CD4-positive, alpha-beta memory T cell (primary cell): ENCODE data around the gene RNF213. TPM values are rescaled to one million over a fixed set of nuclear protein-coding genes. Genes with fewer than 3 reads are reported as not detected.

Source experiments
- CTCF ChIA-PET: fragments of 350-600 bp; sonication (Branson Sonifier 250); formaldehyde crosslinking; loops from one replicate; lab custom pipeline; 2021; ENCODE audit warnings: inconsistent platforms; ENCODE audit not compliant: partially characterized antibody; lab: Charles Lee
- POLR2A ChIA-PET: fragments of 350-600 bp; sonication (Branson Sonifier 250); formaldehyde crosslinking; loops from one replicate; lab custom pipeline; 2021; ENCODE audit not compliant: partially characterized antibody; lab: Charles Lee
- DNase-seq, 5 donors: peaks; one replicate each; pipeline versions ENCODE4 v3.0.0 to v3.0.0-alpha.2; 2020 to 2022; ENCODE audit warnings: mixed read lengths in 1 of 5
- H3K27ac ChIP-seq: one replicate; pipeline ENCODE4 v1.7.0; 2013; ENCODE audit warnings: low read depth, low read length
- H3K27me3 ChIP-seq: 2 replicates; pipeline ENCODE4 v1.7.0; 2013; ENCODE audit warnings: mild to moderate bottlenecking, low read length, moderate library complexity; ENCODE audit not compliant: insufficient read depth
- H3K36me3 ChIP-seq: 2 replicates; pipeline ENCODE4 v1.7.0; 2013; ENCODE audit warnings: mild to moderate bottlenecking, low read length, moderate library complexity; ENCODE audit not compliant: insufficient read depth
- H3K4me1 ChIP-seq: 2 replicates; pipeline ENCODE4 v1.7.0; 2013; ENCODE audit warnings: mild to moderate bottlenecking, low read length, moderate library complexity; ENCODE audit not compliant: insufficient read depth
- H3K4me3 ChIP-seq, 2 donors: one replicate each; pipeline ENCODE4 v1.7.0; 2013; ENCODE audit warnings: low read length in 2 of 2, mild to moderate bottlenecking in 1 of 2
- H3K9me3 ChIP-seq, 2 donors: one replicate each; pipeline ENCODE4 v1.7.0; 2013; ENCODE audit warnings: low read length in 2 of 2, control low read depth in 1 of 2; ENCODE audit not compliant: control insufficient read depth in 1 of 2
- H3K27ac Mint-ChIP-seq, 7 donors: one replicate each; pipeline ENCODE4 v1.8.0; 2020 to 2021; ENCODE audit warnings: mixed read lengths in 7 of 7, mild to moderate bottlenecking in 6 of 7, inconsistent platforms in 3 of 7, moderate library complexity in 3 of 7
- H3K27me3 Mint-ChIP-seq, 2 donors: one replicate each; pipeline ENCODE4 v1.8.0; 2020 to 2021; ENCODE audit warnings: mixed read lengths in 2 of 2
- H3K36me3 Mint-ChIP-seq, 2 donors: one replicate each; pipeline ENCODE4 v1.8.0; 2020 to 2021; ENCODE audit warnings: mixed read lengths in 2 of 2, inconsistent platforms in 1 of 2, mild to moderate bottlenecking in 1 of 2
- H3K4me1 Mint-ChIP-seq, 4 donors: one replicate each; pipeline ENCODE4 v1.8.0; 2020 to 2021; ENCODE audit warnings: mixed read lengths in 4 of 4, mild to moderate bottlenecking in 1 of 4
- H3K4me3 Mint-ChIP-seq, 8 donors: one replicate each; pipeline ENCODE4 v1.8.0; 2020 to 2021; ENCODE audit warnings: mixed read lengths in 8 of 8, mild to moderate bottlenecking in 7 of 8, moderate library complexity in 6 of 8, inconsistent platforms in 3 of 8
- H3K9me3 Mint-ChIP-seq, 8 donors: one replicate each; pipeline ENCODE4 v1.8.0; 2020 to 2021; ENCODE audit warnings: mixed read lengths in 8 of 8, mild to moderate bottlenecking in 5 of 8, inconsistent platforms in 3 of 8, moderate library complexity in 1 of 8
- intact Hi-C: fragments of 100-400 bp; cut with micrococcal nuclease; formaldehyde crosslinking; loops from one replicate; pipeline ENCODE4 v1.15.1; 2023
- polyA plus RNA-seq, 2 donors: library from polyadenylated mRNA; unstranded; fragments of 300-500 nt; fragmentation: Illumina TruSeq; gene quantifications; one replicate each; pipeline ENCODE4 v1.2.3, GENCODE V29; 2021
- total RNA-seq, 2 experiments: library from RNA; stranded (reverse); gene quantifications; one replicate each; pipeline ENCODE4 v1.2.3, GENCODE V29; 2021

Gene RNF213
- total and polyA plus RNA-seq, 4 experiments from 2014 or later = 11.2 to 399 (median 217) TPM

- Mint-ChIP-seq H3K4me3 (no peak overlapping the region), H3K27me3 (no peaks in the 10 kb centered on the region), H3K27ac (no peak overlapping the region), H3K36me3 (peaks cover 79 to 88% of the 10 kb centered on the region in 2 donors), H3K9me3 (no peaks in the 10 kb centered on the region), H3K4me1 (peaks cover 0 to 2% (median 0%) of the 10 kb centered on the region in 4 donors)
- Histone ChIP-seq H3K4me3 (no peak overlapping the region), H3K4me1 (no peaks in the 10 kb centered on the region), H3K27me3 (no peaks in the 10 kb centered on the region), H3K36me3 (peaks cover 94% of the 10 kb centered on the region), H3K9me3 (no peaks in the 10 kb centered on the region), H3K27ac (no peak overlapping the region)
- intact Hi-C loops = no loop called here
- ChIA-PET CTCF (interaction anchor here (1.4 kb wide), 1 partner anchor 177 kb away, joined by 5 read pairs; no protein-coding TSS in a partner anchor), POLR2A (no interaction called here)
- DNase-seq = no peak
These were observed 111.8 kb downstream of the RNF213 start for GRCh38 chr17:80372456-80372855.

- Histone ChIP-seq H3K9me3 (no peaks in the 10 kb centered on the region), H3K27me3 (no peaks in the 10 kb centered on the region), H3K4me3 (no peak overlapping the region), H3K4me1 (no peaks in the 10 kb centered on the region), H3K27ac (no peak overlapping the region), H3K36me3 (peaks cover 94% of the 10 kb centered on the region)
- Mint-ChIP-seq H3K9me3 (no peaks in the 10 kb centered on the region), H3K36me3 (peaks cover 79 to 88% of the 10 kb centered on the region in 2 donors), H3K27me3 (no peaks in the 10 kb centered on the region), H3K27ac (peak overlapping the region in 1 of 7 donors; percentile 3), H3K4me3 (no peak overlapping the region), H3K4me1 (peaks cover 0 to 2% (median 0%) of the 10 kb centered on the region in 4 donors)
- DNase-seq = no peak
- intact Hi-C loops = no loop called here
- ChIA-PET POLR2A (no interaction called here), CTCF (no interaction called here)
These were observed 112.4 kb downstream of the RNF213 start for GRCh38 chr17:80372922-80373570.

- Mint-ChIP-seq H3K27me3 (no peaks in the 10 kb centered on the region), H3K27ac (no peak overlapping the region), H3K4me3 (no peak overlapping the region), H3K9me3 (no peaks in the 10 kb centered on the region), H3K4me1 (peaks cover 0 to 2% (median 0%) of the 10 kb centered on the region in 4 donors), H3K36me3 (peaks cover 81 to 91% of the 10 kb centered on the region in 2 donors)
- Histone ChIP-seq H3K4me3 (no peak overlapping the region), H3K4me1 (no peaks in the 10 kb centered on the region), H3K9me3 (no peaks in the 10 kb centered on the region), H3K36me3 (peaks cover 95% of the 10 kb centered on the region), H3K27me3 (no peaks in the 10 kb centered on the region), H3K27ac (no peak overlapping the region)
- intact Hi-C loops = no loop called here
- CTCF ChIA-PET = no interaction called here
- POLR2A ChIA-PET = no interaction called here
- no peak for DNase-seq
These were observed 113.5 kb downstream of the RNF213 start for GRCh38 chr17:80374039-80374731.

- peak overlapping the region in 1 of 7 donors; percentile 41 for H3K27ac Mint-ChIP-seq
These were observed 114.3 kb downstream of the RNF213 start for GRCh38 chr17:80374732-80375585.

GRCh38 chr17:80376531-80376930, 115.9 kb downstream of the RNF213 start:
- intact Hi-C loops = no loop called here
- Mint-ChIP-seq H3K27ac (peak overlapping the region in 3 of 7 donors; percentile 7 to 75 (median 42)), H3K27me3 (no peaks in the 10 kb centered on the region), H3K36me3 (peaks cover 83 to 94% of the 10 kb centered on the region in 2 donors), H3K4me3 (no peak overlapping the region), H3K4me1 (peaks cover 0 to 2% (median 0%) of the 10 kb centered on the region in 4 donors), H3K9me3 (peaks cover 0 to 2% (median 0%) of the 10 kb centered on the region in 8 donors)
- no peaks in the 10 kb centered on the region for H3K4me1 ChIP-seq
- no peaks in the 10 kb centered on the region for H3K9me3 ChIP-seq
- peaks cover 96% of the 10 kb centered on the region for H3K36me3 ChIP-seq
- POLR2A ChIA-PET = interaction anchor here (1.2 kb wide), 1 partner anchor 37 kb away, joined by 5 read pairs; no protein-coding TSS in a partner anchor
- no peak overlapping the region for H3K27ac ChIP-seq
- DNase-seq = no peak
- no peak overlapping the region for H3K4me3 ChIP-seq
- CTCF ChIA-PET = interaction anchor here (0.7 kb wide), 1 partner anchor 180 kb away, joined by 3 read pairs; no protein-coding TSS in a partner anchor
- H3K27me3 ChIP-seq = no peaks in the 10 kb centered on the region

More at GRCh38 chr17:80374732-80375585, 114.3 kb downstream of the RNF213 start:
- H3K4me1 ChIP-seq = no peaks in the 10 kb centered on the region
- Mint-ChIP-seq H3K4me1 (peaks cover 0 to 2% (median 0%) of the 10 kb centered on the region in 4 donors), H3K9me3 (no peaks in the 10 kb centered on the region), H3K36me3 (peaks cover 81 to 91% of the 10 kb centered on the region in 2 donors), H3K27me3 (no peaks in the 10 kb centered on the region), H3K4me3 (no peak overlapping the region)
- intact Hi-C loops = no loop called here
- H3K36me3 ChIP-seq = peaks cover 95% of the 10 kb centered on the region
- no peaks in the 10 kb centered on the region for H3K27me3 ChIP-seq
- no peak overlapping the region for H3K4me3 ChIP-seq
- no peaks in the 10 kb centered on the region for H3K9me3 ChIP-seq
- ChIA-PET CTCF (no interaction called here), POLR2A (interaction anchor here (0.6 kb wide), 1 partner anchor 939 kb away, joined by 3 read pairs; no protein-coding TSS in a partner anchor)
- DNase-seq = no peak
- H3K27ac ChIP-seq = no peak overlapping the region

GRCh38 chr17:80377798-80378197, 117.1 kb downstream of the RNF213 start:
- H3K9me3 Mint-ChIP-seq = peaks cover 0 to 2% (median 0%) of the 10 kb centered on the region in 8 donors
- no peak overlapping the region for H3K4me3 Mint-ChIP-seq
- ChIA-PET POLR2A (interaction anchor here (0.8 to 1.2 kb wide), 2 partner anchors 23 to 38 kb away, joined by 4 to 5 read pairs; no protein-coding TSS in a partner anchor), CTCF (interaction anchor here (1.0 to 1.2 kb wide), 2 partner anchors 16 to 213 kb away, joined by 3 to 4 read pairs; no protein-coding TSS in a partner anchor)
- peaks cover 0 to 2% (median 0%) of the 10 kb centered on the region in 4 donors for H3K4me1 Mint-ChIP-seq
- peaks cover 80 to 94% of the 10 kb centered on the region in 2 donors for H3K36me3 Mint-ChIP-seq
- Histone ChIP-seq H3K27ac (no peak overlapping the region), H3K4me3 (no peak overlapping the region), H3K9me3 (no peaks in the 10 kb centered on the region), H3K27me3 (no peaks in the 10 kb centered on the region), H3K36me3 (peaks cover 98% of the 10 kb centered on the region), H3K4me1 (no peaks in the 10 kb centered on the region)
- intact Hi-C loops = no loop called here
- no peaks in the 10 kb centered on the region for H3K27me3 Mint-ChIP-seq
- peak overlapping the region in 3 of 7 donors; percentile 13 to 83 (median 47) for H3K27ac Mint-ChIP-seq
- DNase-seq = no peak
